Glutamatergic neuron (in vitro differentiated cells): ENCODE data around the gene KRT83. TPM values are rescaled to one million over a fixed set of nuclear protein-coding genes. Genes with fewer than 3 reads are reported as not detected.
"Not testable (repeated sequence)": the region's sequence is repeated elsewhere in the genome, so short reads cannot be mapped to it uniquely, and the experiment has no call there.

Source experiments
- DNase-seq: peaks from one replicate; pipeline ENCODE4 v3.0.0; 2022
- H3K27ac Mint-ChIP-seq: one replicate; pipeline ENCODE4 v1.8.0; 2020; ENCODE audit warnings: mild to moderate bottlenecking, mixed read lengths, inconsistent platforms; ENCODE audit not compliant: unreplicated experiment
- H3K27me3 Mint-ChIP-seq: one replicate; pipeline ENCODE4 v1.8.0; 2020; ENCODE audit warnings: mild to moderate bottlenecking, moderate library complexity, mixed read lengths, inconsistent platforms; ENCODE audit not compliant: unreplicated experiment
- H3K36me3 Mint-ChIP-seq: one replicate; pipeline ENCODE4 v1.8.0; 2020; ENCODE audit warnings: mild to moderate bottlenecking, mixed read lengths, inconsistent platforms; ENCODE audit not compliant: unreplicated experiment
- H3K4me1 Mint-ChIP-seq: one replicate; pipeline ENCODE4 v1.8.0; 2020; ENCODE audit warnings: mild to moderate bottlenecking, low read depth, mixed read lengths, inconsistent platforms; ENCODE audit not compliant: unreplicated experiment
- H3K4me3 Mint-ChIP-seq: one replicate; pipeline ENCODE4 v1.8.0; 2020; ENCODE audit warnings: mild to moderate bottlenecking, mixed read lengths, inconsistent platforms; ENCODE audit not compliant: unreplicated experiment
- H3K9me3 Mint-ChIP-seq: one replicate; pipeline ENCODE4 v1.8.0; 2020; ENCODE audit warnings: mild to moderate bottlenecking, moderate library complexity, mixed read lengths, inconsistent platforms; ENCODE audit not compliant: unreplicated experiment
- total RNA-seq: library from RNA; stranded (reverse); fragmentation: NEBNext Ultra II Directional; extraction: Animal tissue kit (Norgen Biotek cat#: 25700); gene quantifications from one replicate; pipeline ENCODE4 v1.2.1, GENCODE V29; 2021; ENCODE audit not compliant: unreplicated experiment
- TF ChIP-seq, protein P1 (sequence below): fragments of 200-600 bp; sonication (generic); IDR thresholded peaks from one replicate; pipeline ENCODE4 v1.5.0; 2021; ENCODE audit not compliant: partially characterized antibody, unreplicated experiment

The KRT83 gene
- total RNA-seq, 1 donor from 2014 or later, result not detected

DNA sequence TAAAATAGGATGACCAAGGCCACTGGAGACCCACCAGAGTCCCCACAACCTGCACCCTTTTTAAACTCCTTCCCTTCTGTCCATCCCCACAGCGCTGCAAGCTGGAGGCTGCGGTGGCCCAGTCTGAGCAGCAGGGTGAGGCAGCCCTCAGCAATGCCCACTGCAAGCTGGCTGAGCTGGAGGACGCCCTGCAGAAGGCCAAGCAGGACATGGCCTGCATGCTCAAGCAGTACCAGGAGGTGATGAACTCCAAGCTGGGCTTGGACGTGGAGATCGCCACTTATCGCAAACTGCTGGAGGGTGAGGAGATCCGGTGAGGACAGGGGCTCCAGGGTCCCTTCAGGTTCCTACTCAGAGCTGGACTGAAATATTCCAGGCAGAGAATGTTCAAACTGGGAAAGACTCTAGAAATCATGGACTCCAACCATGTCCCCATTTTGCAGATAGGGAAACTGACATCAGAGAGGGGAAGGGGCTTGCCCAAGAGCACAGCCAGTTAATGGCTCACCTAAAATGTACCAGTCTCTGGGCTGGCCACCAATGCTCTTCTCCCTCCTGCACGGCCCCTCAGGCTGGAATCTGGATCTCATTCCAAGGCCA, 28.9 kb upstream of the KRT83 start:
- no peaks in the 10 kb centered on the region for H3K9me3 Mint-ChIP-seq
- no peaks in the 10 kb centered on the region for H3K36me3 Mint-ChIP-seq
- no peaks in the 10 kb centered on the region for H3K4me1 Mint-ChIP-seq
- TF ChIP-seq, protein P1, sequence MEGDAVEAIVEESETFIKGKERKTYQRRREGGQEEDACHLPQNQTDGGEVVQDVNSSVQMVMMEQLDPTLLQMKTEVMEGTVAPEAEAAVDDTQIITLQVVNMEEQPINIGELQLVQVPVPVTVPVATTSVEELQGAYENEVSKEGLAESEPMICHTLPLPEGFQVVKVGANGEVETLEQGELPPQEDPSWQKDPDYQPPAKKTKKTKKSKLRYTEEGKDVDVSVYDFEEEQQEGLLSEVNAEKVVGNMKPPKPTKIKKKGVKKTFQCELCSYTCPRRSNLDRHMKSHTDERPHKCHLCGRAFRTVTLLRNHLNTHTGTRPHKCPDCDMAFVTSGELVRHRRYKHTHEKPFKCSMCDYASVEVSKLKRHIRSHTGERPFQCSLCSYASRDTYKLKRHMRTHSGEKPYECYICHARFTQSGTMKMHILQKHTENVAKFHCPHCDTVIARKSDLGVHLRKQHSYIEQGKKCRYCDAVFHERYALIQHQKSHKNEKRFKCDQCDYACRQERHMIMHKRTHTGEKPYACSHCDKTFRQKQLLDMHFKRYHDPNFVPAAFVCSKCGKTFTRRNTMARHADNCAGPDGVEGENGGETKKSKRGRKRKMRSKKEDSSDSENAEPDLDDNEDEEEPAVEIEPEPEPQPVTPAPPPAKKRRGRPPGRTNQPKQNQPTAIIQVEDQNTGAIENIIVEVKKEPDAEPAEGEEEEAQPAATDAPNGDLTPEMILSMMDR, result no peak
- H3K27me3 Mint-ChIP-seq, result peaks cover 4% of the 10 kb centered on the region
- H3K4me3 Mint-ChIP-seq, result no peak overlapping the region
- no peak for DNase-seq
- no peak overlapping the region for H3K27ac Mint-ChIP-seq

DNA sequence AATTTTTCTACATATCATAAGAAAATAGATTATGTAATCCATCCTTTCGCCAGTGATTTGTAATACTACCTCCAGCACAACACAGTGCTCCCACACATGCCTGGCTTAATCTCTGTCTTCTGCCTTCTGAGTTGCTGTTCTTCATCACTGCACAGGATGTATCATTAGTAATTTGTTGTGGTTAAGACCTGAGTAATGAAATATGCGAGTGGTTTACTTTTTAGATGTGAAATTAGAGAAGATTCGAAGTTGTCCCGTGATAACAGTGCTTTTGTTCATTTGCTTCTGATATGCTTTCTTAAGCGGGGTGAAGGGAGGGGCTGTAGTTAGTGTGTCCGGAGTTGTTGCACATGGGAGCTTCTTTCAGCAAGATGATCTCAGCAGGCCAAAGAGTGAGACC, 28.0 kb upstream of the KRT83 start:
- Mint-ChIP-seq H3K36me3 (no peaks in the 10 kb centered on the region), H3K27me3 (peaks cover 4% of the 10 kb centered on the region), H3K4me3 (no peak overlapping the region), H3K27ac (no peak overlapping the region), H3K4me1 (no peaks in the 10 kb centered on the region), H3K9me3 (no peaks in the 10 kb centered on the region)
- DNase-seq, result no peak
- TF ChIP-seq, protein P1, result no peak

DNA sequence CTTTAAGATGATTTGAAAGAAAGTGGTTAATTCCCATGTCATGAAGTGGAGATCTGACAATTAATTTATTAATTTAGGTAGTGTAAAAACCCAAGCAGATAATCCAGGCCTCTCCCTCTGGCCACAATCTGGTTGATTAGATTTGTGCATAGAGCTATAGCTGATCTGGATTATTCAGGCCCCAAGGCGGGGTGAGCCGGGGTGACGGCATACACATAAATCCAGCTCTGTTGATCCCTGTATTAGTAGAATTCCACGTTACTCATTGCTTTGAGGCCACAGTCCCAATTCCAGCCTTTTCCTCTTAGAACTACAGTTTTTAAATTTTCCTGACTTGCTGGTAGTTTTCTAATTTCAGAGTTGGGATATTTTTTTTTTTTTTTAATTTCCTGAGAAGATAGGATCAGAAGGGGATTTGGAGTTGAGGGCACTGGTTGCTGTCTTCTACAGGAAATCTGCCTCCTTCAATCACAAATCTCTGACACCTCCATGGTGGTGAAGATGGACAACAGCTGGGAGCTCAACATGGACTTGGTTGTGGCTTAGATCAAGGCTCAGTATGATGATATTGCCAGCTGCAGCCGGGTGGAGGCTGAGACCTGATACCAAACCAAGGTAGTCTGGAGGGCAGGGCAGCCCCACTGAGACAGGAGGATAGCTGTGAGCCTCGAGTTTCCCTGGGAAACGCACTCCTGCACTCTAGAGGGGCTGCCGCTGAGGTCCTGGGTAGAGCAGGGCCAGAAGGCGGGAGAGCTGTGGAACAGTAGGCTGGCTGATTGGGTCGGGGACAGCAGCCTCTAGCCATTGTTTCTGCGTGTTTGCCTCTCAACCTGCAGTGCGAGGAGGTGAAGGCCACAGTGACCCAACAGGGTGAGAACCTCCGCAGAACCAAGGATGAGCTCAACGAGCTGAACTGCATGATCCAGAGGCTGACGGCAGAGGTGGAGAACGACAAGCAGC, 26.6 kb upstream of the KRT83 start:
- Mint-ChIP-seq H3K27me3 (peaks cover 4% of the 10 kb centered on the region), H3K36me3 (no peaks in the 10 kb centered on the region), H3K9me3 (no peaks in the 10 kb centered on the region), H3K27ac (no peak overlapping the region), H3K4me3 (no peak overlapping the region), H3K4me1 (no peaks in the 10 kb centered on the region)
- TF ChIP-seq, protein P1, result no peak
- DNase-seq, result no peak

DNA sequence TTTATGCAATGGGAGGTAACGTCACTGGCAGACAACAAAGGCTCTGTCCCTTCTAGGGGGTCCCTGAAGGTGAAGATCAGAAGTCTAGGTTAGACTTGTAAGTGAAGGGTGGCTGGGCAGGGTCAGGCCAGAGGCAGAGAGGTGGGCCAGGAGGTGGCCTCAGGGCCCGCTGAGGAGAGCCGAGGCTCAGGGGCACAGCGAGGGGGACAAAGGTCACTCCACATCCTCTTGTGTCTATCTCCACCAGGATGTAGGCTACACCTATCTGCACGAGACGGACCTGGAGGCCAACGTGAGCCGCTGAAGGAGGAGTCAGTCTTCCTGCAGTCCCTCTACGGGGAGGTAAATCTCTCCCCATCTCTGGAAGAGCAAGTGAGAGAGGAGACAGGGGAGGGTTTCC, 25.8 kb upstream of the KRT83 start:
- TF ChIP-seq, protein P1, result no peak
- Mint-ChIP-seq H3K27ac (no peak overlapping the region), H3K27me3 (peaks cover 6% of the 10 kb centered on the region), H3K36me3 (no peaks in the 10 kb centered on the region), H3K4me3 (no peak overlapping the region), H3K4me1 (no peaks in the 10 kb centered on the region), H3K9me3 (no peaks in the 10 kb centered on the region)
- no peak for DNase-seq

DNA sequence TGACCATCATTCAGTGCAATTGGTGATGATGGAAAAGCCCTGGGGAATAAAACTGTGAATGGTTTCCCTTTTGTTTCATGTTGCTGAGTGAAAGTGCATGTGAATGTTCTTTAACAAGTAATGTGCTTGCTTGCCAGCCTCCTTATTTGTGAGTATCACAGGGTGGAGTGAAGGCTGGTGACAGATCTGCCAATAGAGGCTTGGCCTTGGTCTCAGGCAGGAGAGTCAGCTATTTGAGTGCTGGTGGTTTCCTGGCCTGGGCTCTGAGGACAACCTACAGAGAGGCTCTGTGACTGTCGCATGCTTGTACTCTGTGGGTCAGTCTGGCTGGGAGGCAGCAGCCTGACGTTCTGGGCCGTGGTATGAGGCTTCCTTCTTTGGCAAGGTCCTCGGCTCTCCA, 25.4 kb upstream of the KRT83 start:
- H3K4me1 Mint-ChIP-seq, result no peaks in the 10 kb centered on the region
- peaks cover 3% of the 10 kb centered on the region for H3K27me3 Mint-ChIP-seq
- TF ChIP-seq, protein P1, result no peak
- no peak for DNase-seq
- no peak overlapping the region for H3K27ac Mint-ChIP-seq
- H3K36me3 Mint-ChIP-seq, result no peaks in the 10 kb centered on the region
- H3K9me3 Mint-ChIP-seq, result no peaks in the 10 kb centered on the region
- H3K4me3 Mint-ChIP-seq, result no peak overlapping the region

DNA sequence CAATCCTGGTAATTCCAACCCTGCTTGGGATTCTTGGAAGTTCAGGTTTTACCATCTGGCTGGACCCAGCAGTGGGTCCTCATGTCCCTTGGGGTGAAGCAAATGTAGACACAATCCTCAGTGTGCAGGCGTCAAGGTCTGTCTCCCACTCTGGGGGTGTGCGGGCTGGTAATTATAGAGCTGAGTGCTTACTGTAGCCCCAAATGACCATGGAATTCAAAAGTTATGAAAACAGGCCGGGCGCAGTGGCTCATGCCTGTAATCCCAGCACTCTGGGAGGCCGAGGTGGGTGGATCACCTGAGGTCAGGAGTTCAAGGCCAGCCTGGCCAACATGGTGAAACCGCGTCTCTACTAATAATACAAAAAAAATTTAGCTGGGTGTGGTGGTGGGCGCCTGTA, 23.8 kb upstream of the KRT83 start:
- DNase-seq, H3K36me3 Mint-ChIP-seq, H3K27me3 Mint-ChIP-seq, H3K4me3 Mint-ChIP-seq, H3K9me3 Mint-ChIP-seq, H3K4me1 Mint-ChIP-seq, H3K27ac Mint-ChIP-seq: not testable (repeated sequence)
